ENCODE data around the gene DMBX1. TPM values are rescaled to one million over a fixed set of nuclear protein-coding genes. Genes with fewer than 3 reads are reported as not detected.

Gene DMBX1
- total RNA-seq, 1 experiment from 2014 or later: 0.79 TPM

DNA sequence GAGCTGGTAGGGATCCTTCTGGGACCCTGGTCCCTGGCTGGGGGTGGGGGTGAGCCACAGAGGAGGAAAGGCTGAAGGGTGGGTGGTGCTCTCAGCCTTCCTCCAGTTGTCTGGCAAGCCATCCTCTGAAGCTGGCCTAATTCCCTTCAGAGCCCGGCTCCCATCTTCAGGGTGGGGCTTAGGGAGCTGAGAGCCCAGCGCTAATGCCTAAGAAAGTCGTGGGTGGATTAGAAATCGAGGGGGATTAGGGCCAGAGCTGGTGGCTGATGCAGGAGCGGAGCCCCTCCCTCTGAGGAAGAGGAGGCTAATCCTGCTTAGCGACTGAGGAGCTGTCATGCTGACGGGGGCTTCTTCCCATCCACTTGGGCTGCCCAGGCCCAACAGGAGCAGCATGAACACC is 30.8 kb upstream of the DMBX1 start:
- Histone ChIP-seq H3K27me3 (ENCODE audit: insufficient read depth, low read depth) (peaks cover 43% of the 10 kb centered on the region), H3K36me3 (ENCODE audit: low read depth) (no peaks in the 10 kb centered on the region), H3K79me2 (ENCODE audit: low read depth) (no peaks in the 10 kb centered on the region), H3K4me3 (no peak overlapping the region), H3F3A (ENCODE audit: insufficient read depth, low read depth) (no peaks in the 10 kb centered on the region; the same call in 1 of the 2 replicates), H3K27ac (no peak overlapping the region), H3K4me2 (no peak overlapping the region), H3K4me1 (replicated peaks; ENCODE audit: insufficient read depth) (no peaks in the 10 kb centered on the region), H3K9me3 (ENCODE audit: insufficient read depth, low read depth) (no peaks in the 10 kb centered on the region), H3K9me2 (ENCODE audit: insufficient read depth) (no peaks in the 10 kb centered on the region), H2AFZ (no peak overlapping the region), H4K20me1 (ENCODE audit: insufficient read depth) (no peaks in the 10 kb centered on the region)
- DNase-seq: no peak
- CTCF ChIA-PET: no interaction called here
- intact Hi-C loops (cut with micrococcal nuclease; ENCODE audit: unreplicated experiment): no loop called here
- no TSS peak for BruUV-seq (replicated peaks)
- POLR2A ChIA-PET (ENCODE audit: unreplicated experiment): no interaction called here
- no peak for TF ChIP-seq EZH2 (IDR thresholded peaks at IDR 0.05; ENCODE audit: low read depth)
- TF ChIP-seq CTCF (conservative IDR thresholded peaks at IDR 0.05): no peak

DNA sequence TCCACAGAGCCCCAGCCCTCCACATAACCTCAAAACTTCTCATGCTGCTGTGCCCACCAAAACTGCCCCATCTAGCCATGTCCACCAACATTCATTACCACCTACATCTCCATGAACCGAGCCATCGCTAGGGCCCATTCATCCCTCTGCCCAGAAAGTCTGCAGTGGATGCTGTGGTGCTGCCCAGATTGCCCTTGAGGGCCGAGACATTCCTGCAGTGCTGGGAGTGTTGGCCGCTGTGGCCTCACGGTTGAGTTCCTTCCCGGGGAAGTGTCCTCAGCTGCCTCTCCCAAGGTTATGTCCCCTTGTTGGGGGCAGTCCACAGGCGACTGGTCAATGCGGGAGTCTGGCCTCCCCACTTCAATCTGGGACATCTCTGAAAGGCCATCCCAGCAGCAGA is 30.3 kb upstream of the DMBX1 start:
- Histone ChIP-seq H3K27me3 (ENCODE audit: insufficient read depth, low read depth) (peaks cover 47% of the 10 kb centered on the region), H2AFZ (no peak overlapping the region), H3K79me2 (ENCODE audit: low read depth) (no peaks in the 10 kb centered on the region), H3K4me2 (no peak overlapping the region), H3F3A (ENCODE audit: insufficient read depth, low read depth) (no peaks in the 10 kb centered on the region; the same call in 1 of the 2 replicates), H3K36me3 (ENCODE audit: low read depth) (no peaks in the 10 kb centered on the region), H3K4me3 (no peak overlapping the region), H3K4me1 (replicated peaks; ENCODE audit: insufficient read depth) (no peaks in the 10 kb centered on the region), H3K9me2 (ENCODE audit: insufficient read depth) (no peaks in the 10 kb centered on the region), H3K27ac (no peak overlapping the region), H3K9me3 (ENCODE audit: insufficient read depth, low read depth) (no peaks in the 10 kb centered on the region), H4K20me1 (ENCODE audit: insufficient read depth) (no peaks in the 10 kb centered on the region)
- BruUV-seq (replicated peaks): no TSS peak
- TF ChIP-seq EZH2 (IDR thresholded peaks at IDR 0.05; ENCODE audit: low read depth): no peak
- intact Hi-C loops (cut with micrococcal nuclease; ENCODE audit: unreplicated experiment): no loop called here
- DNase-seq: no peak
- POLR2A ChIA-PET (ENCODE audit: unreplicated experiment): no interaction called here
- CTCF ChIA-PET: no interaction called here

GRCh38 chr1:46461017-46461808 is 28.4 kb upstream of the DMBX1 start:
- CTCF ChIA-PET: no interaction called here
- no peak overlapping the region for H3K27ac ChIP-seq
- POLR2A ChIA-PET (ENCODE audit: unreplicated experiment): interaction anchor here (0.7 kb wide), 1 partner anchor 10 kb away, joined by 4 read pairs; no protein-coding TSS in a partner anchor

More at GRCh38 chr1:46461017-46461808, 28.4 kb upstream of the DMBX1 start:
- Histone ChIP-seq H3K27me3 (ENCODE audit: insufficient read depth, low read depth) (peaks cover 62% of the 10 kb centered on the region), H3K9me3 (ENCODE audit: insufficient read depth, low read depth) (no peaks in the 10 kb centered on the region), H3F3A (ENCODE audit: insufficient read depth, low read depth) (no peaks in the 10 kb centered on the region; the same call in 1 of the 2 replicates), H3K9me2 (ENCODE audit: insufficient read depth) (no peaks in the 10 kb centered on the region), H3K4me3 (no peak overlapping the region), H3K36me3 (ENCODE audit: low read depth) (no peaks in the 10 kb centered on the region), H4K20me1 (ENCODE audit: insufficient read depth) (no peaks in the 10 kb centered on the region), H3K4me1 (replicated peaks; ENCODE audit: insufficient read depth) (no peaks in the 10 kb centered on the region), H2AFZ (no peak overlapping the region), H3K4me2 (no peak overlapping the region), H3K79me2 (ENCODE audit: low read depth) (no peaks in the 10 kb centered on the region)
- intact Hi-C loops (cut with micrococcal nuclease; ENCODE audit: unreplicated experiment): no loop called here
- no peak for TF ChIP-seq EZH2 (IDR thresholded peaks at IDR 0.05; ENCODE audit: low read depth)
- no peak for TF ChIP-seq CTCF (conservative IDR thresholded peaks at IDR 0.05)
- no TSS peak for BruUV-seq (replicated peaks)
- no peak for DNase-seq
